Testis (tissue), 3 donors: ENCODE results near the gene METTL25B. TPM values are rescaled to one million over a fixed set of nuclear protein-coding genes. Genes with fewer than 3 reads are reported as not detected.

ENCODE experiments used
- DNase-seq: peaks from one replicate; pipeline ENCODE4 v3.0.0-alpha.2; 2019
- H3K27ac ChIP-seq, 2 donors: fragments of 200-600 bp; sonication (generic); one replicate each; pipeline ENCODE4 v1.5.1; 2019
- H3K27me3 ChIP-seq: fragments of 200-600 bp; sonication (generic); one replicate; pipeline ENCODE4 v1.5.1; 2019
- H3K36me3 ChIP-seq: fragments of 200-600 bp; sonication (generic); one replicate; pipeline ENCODE4 v1.5.1; 2017; ENCODE audit warnings: low read depth; ENCODE audit errors: missing control alignments
- H3K4me1 ChIP-seq: fragments of 200-600 bp; sonication (generic); one replicate; pipeline ENCODE4 v1.5.1; 2019
- H3K4me3 ChIP-seq, 2 donors: fragments of 200-600 bp; sonication (generic); one replicate each; pipeline ENCODE4 v1.5.1; 2017 to 2019
- H3K9me3 ChIP-seq: fragments of 200-600 bp; sonication (generic); one replicate; pipeline ENCODE4 v1.5.1; 2017
- CTCF ChIP-seq, 3 experiments: fragments of 450-650 bp in 2 of 3; fragments of 200-600 bp in 1 of 3; sonication (generic) in 1 of 3; IDR thresholded peaks; one replicate each; pipeline ENCODE4 v1.5.1; 2016 to 2019; ENCODE audit warnings: antibody characterized with exemption in 3 of 3, mild to moderate bottlenecking in 2 of 3, moderate library complexity in 1 of 3
- POLR2A ChIP-seq: fragments of 450-650 bp; IDR thresholded peaks from one replicate; pipeline ENCODE4 v1.6.1; 2017; ENCODE audit warnings: antibody characterized with exemption, mild to moderate bottlenecking, moderate library complexity
- WGBS, 2 donors: methylation state at CpG; one replicate each; pipeline ENCODE4 v1.1.5; 2018; 5-methylcytosine and 5-hydroxymethylcytosine counted together
- intact Hi-C: fragments of 100-400 bp; cut with DNase I; formaldehyde crosslinking; loops from one replicate; pipeline ENCODE4 v1.15.1; 2023; ENCODE audit warnings: low total_unique reads
- polyA plus RNA-seq: library from polyadenylated mRNA; stranded (reverse); fragments of 350-450 nt; fragmentation: Illumina TruSeq; extraction: RNeasy Lipid Tissue Mini Kit (QIAGEN cat#74804); gene quantifications from one replicate; pipeline ENCODE4 v1.2.3, GENCODE V29; 2014; ENCODE audit warnings: low read depth, low replicate concordance; ENCODE audit not compliant: insufficient read depth
- total RNA-seq, 2 donors: library from RNA; depleted of rRNA; stranded (reverse); fragments of >200 nt; gene quantifications; one replicate each; pipeline ENCODE4 v1.2.3, GENCODE V29; 2016

Gene METTL25B
- total and polyA plus RNA-seq, 3 donors from 2014 or later, result 34.1 to 69.0 (median 50.5) TPM

DNA sequence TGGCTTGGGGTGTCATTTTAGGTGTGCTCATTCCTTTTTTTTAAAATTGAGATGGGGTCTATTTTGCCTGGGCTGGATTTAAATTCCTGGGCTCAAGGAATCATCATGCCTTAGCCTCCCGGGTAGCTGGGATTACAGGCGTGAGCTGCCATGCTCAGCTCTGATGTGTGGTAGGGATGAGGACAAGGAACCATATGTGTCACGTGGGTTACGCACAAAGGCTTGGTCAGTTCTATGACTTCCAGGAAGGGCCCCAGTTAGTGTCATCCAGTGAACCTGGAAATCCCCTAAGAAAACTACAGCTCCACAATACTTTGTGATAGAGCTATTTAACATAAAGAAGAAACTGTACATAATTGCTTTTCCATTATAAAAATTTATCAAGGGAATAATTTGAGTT is 6.7 kb upstream of the METTL25B start:
- 79 to 86% methylated on average over 4 of the region's 4 CpGs for WGBS, 2 donors

DNA sequence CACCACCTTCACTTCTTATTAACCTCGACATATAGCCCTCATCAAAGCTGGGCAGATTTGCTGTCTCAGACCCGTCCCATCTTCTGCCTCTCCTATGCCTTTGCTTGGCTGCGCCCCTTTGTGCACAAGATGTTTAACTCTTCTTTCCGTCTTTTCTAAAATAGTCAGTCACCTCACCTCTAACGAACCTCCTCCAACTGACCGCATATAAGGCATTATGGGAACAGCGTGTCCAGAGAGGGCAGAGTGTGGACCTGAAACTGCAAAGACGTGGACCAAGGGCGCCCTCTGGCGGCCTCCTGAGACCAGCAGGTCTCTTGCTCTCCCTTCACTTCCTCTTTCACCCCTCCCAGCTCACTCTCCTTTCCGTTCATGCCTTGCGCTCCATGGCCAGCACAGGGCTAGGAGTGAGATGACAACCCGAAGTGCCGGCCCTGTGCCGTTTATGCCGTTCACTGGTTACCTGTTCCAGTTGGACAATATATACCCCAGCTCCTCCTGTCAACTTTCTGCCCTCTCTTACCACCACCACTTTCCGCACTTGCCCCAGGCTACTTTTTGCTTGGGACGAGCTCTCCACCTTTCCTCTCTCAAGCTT is 2.5 kb upstream of the METTL25B start:
- Histone ChIP-seq H3K4me3 (peak overlapping the region in 1 of 2 donors; percentile 14), H3K27ac (peak overlapping the region in 1 of 2 donors; percentile 19), H3K36me3 (no peaks in the 10 kb centered on the region), H3K9me3 (no peaks in the 10 kb centered on the region), H3K27me3 (no peaks in the 10 kb centered on the region), H3K4me1 (peaks cover 44% of the 10 kb centered on the region)
- no peak for TF ChIP-seq POLR2A
- TF ChIP-seq CTCF (IDR thresholded peaks at IDR 0.05), result peak; percentile 90 to 93 (median 93)
- 4 to 12% methylated on average over 18 of the region's 18 CpGs for WGBS, 2 donors
- intact Hi-C loops, result no loop called here
- peak; percentile 95 for DNase-seq

More for the DNA sequence above, 6.7 kb upstream of the METTL25B start:
- peaks cover 24% of the 10 kb centered on the region for H3K4me1 ChIP-seq
- no peak overlapping the region for H3K4me3 ChIP-seq
- no peak overlapping the region for H3K27ac ChIP-seq
- H3K9me3 ChIP-seq, result no peaks in the 10 kb centered on the region
- H3K27me3 ChIP-seq, result no peaks in the 10 kb centered on the region
- TF ChIP-seq POLR2A (no peak), CTCF (IDR thresholded peaks at IDR 0.05) (no peak)
- DNase-seq, result no peak
- H3K36me3 ChIP-seq, result no peaks in the 10 kb centered on the region
- intact Hi-C loops, result no loop called here

GRCh38 chr1:156726549-156727226 is 1.6 kb upstream of the METTL25B start:
- Histone ChIP-seq H3K4me3 (no peak overlapping the region), H3K4me1 (peaks cover 44% of the 10 kb centered on the region), H3K27ac (peak overlapping the region in 1 of 2 donors; percentile 19), H3K9me3 (no peaks in the 10 kb centered on the region), H3K36me3 (no peaks in the 10 kb centered on the region), H3K27me3 (no peaks in the 10 kb centered on the region)
- TF ChIP-seq POLR2A, result no peak
- TF ChIP-seq CTCF (IDR thresholded peaks at IDR 0.05), result peak; percentile 18 to 54 (median 41)
- intact Hi-C loops, result no loop called here
- WGBS, 2 donors, result 48 to 59% methylated on average over 15 of the region's 15 CpGs
- peak; percentile 75 for DNase-seq

DNA sequence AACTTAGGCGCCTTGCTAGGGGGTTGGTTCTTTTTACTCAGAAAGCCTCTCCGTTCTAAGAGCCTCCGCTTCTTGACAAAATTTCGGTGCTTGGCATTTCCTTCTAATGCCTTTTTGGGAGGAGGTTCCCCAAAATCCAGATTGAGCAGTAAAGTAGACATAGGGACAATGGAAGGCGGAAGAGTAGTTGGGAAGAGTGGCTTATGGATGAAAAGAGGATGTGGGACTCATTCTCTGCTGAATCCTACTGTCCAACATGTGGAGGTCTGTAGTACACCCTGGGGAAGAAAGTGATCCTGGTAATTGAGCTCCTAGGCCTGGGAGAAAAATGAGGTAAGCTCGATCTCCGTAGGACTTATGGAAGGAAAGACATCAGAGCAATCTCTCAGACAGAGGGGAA is 777 bp upstream of the METTL25B start:
- WGBS, 2 donors, result 41 to 47% methylated on average over 7 of the region's 7 CpGs
- intact Hi-C loops, result no loop called here

More for the DNA sequence above, 777 bp upstream of the METTL25B start:
- TF ChIP-seq POLR2A (no peak), CTCF (IDR thresholded peaks at IDR 0.05) (no peak)
- H3K27me3 ChIP-seq, result no peaks in the 10 kb centered on the region
- no peaks in the 10 kb centered on the region for H3K9me3 ChIP-seq
- H3K27ac ChIP-seq, result peak overlapping the region in 1 of 2 donors; percentile 98
- peak overlapping the region; percentile 91 for H3K4me3 ChIP-seq
- no peak for DNase-seq
- H3K4me1 ChIP-seq, result peaks cover 44% of the 10 kb centered on the region
- no peaks in the 10 kb centered on the region for H3K36me3 ChIP-seq
